HEK293 (cell line): ENCODE measurements around the gene LAMA5.

Source experiments
- CTCF ChIP-seq: fragments of 450-650 bp; formaldehyde crosslinking; IDR thresholded peaks from 2 replicates; pipeline ENCODE4 v1.5.1; 2016; ENCODE audit warnings: missing biosample characterization, missing genetic modification characterization
- HOXA7 ChIP-seq: sonication (generic); formaldehyde crosslinking; IDR thresholded peaks from 2 replicates; pipeline ENCODE4 v1.8.1; 2022; ENCODE audit warnings: missing genetic modification reagents, borderline replicate concordance
- KLF16 ChIP-seq: fragments of 450-650 bp; formaldehyde crosslinking; IDR thresholded peaks from 2 replicates; pipeline ENCODE4 v1.5.1; 2017; ENCODE audit warnings: missing biosample characterization, missing genetic modification characterization
- PATZ1 ChIP-seq: fragments of 450-650 bp; formaldehyde crosslinking; IDR thresholded peaks from 2 replicates; pipeline ENCODE4 v1.5.1; 2016; ENCODE audit warnings: missing biosample characterization, missing genetic modification characterization
- PRDM10 ChIP-seq: fragments of 450-650 bp; formaldehyde crosslinking; IDR thresholded peaks from 2 replicates; pipeline ENCODE4 v1.5.1; 2016; ENCODE audit warnings: missing biosample characterization, missing genetic modification characterization
- PRDM4 ChIP-seq: fragments of 450-650 bp; formaldehyde crosslinking; IDR thresholded peaks from 2 replicates; pipeline ENCODE4 v1.5.1; 2017; ENCODE audit warnings: missing biosample characterization, missing genetic modification characterization
- ZBTB7A ChIP-seq: fragments of 450-650 bp; formaldehyde crosslinking; IDR thresholded peaks from 2 replicates; pipeline ENCODE4 v1.5.1; 2016; ENCODE audit warnings: low read depth, missing biosample characterization, missing genetic modification characterization
- ZNF157 ChIP-seq: fragments of 450-650 bp; formaldehyde crosslinking; IDR thresholded peaks from 2 replicates; pipeline ENCODE4 v1.5.1; 2016; ENCODE audit warnings: missing biosample characterization, missing genetic modification characterization
- ZNF76 ChIP-seq: fragments of 450-650 bp; formaldehyde crosslinking; IDR thresholded peaks from 2 replicates; pipeline ENCODE4; 2016; ENCODE audit warnings: low read depth, missing biosample characterization, missing genetic modification characterization, borderline replicate concordance
- ZXDB ChIP-seq: fragments of 450-650 bp; formaldehyde crosslinking; IDR thresholded peaks from 2 replicates; pipeline ENCODE4 v1.5.1; 2016; ENCODE audit warnings: missing biosample characterization, missing genetic modification characterization

GRCh38 chr20:62388839-62389600 is 21.9 kb upstream of the LAMA5 start:
- TF ChIP-seq ZNF157 (tag by site-specific recombination) (no peak), HOXA7 (CRISPR knock-in tag) (no peak), PRDM10 (no peak), ZBTB7A (tag by site-specific recombination) (no peak), PRDM4 (no peak), CTCF (tag by site-specific recombination) (peak; percentile 49; the same call in 1 of the 2 replicates), KLF16 (no peak), PATZ1 (tag by site-specific recombination) (no peak), ZNF76 (tag by site-specific recombination) (no peak), ZXDB (tag by site-specific recombination) (no peak)
